B cell (primary cell): Measurements from ENCODE around the gene USP48. TPM values are rescaled to one million over a fixed set of nuclear protein-coding genes. Genes with fewer than 3 reads are reported as not detected.

Experiments
- ATAC-seq: fragments of 200-7000 bp; cut with Tn5 transposase; one replicate; pipeline ENCODE4 v1.10.0; 2021; ENCODE audit warnings: low read depth, mild to moderate bottlenecking, moderate number of reproducible peaks, moderate library complexity
- CTCF ChIA-PET: fragments of 350-600 bp; sonication (Branson Sonifier 250); formaldehyde crosslinking; loops from one replicate; lab custom pipeline; 2021; ENCODE audit warnings: antibody characterized with exemption, inconsistent platforms; lab: Charles Lee
- POLR2A ChIA-PET: fragments of 350-600 bp; sonication (Branson Sonifier 250); formaldehyde crosslinking; loops from one replicate; lab custom pipeline; 2021; ENCODE audit warnings: antibody characterized with exemption; lab: Charles Lee
- DNase-seq: peaks from one replicate; pipeline ENCODE4 v3.0.0; 2013
- H2AFZ ChIP-seq: 2 replicates; pipeline ENCODE4 v1.6.1; 2012; ENCODE audit warnings: mild to moderate bottlenecking, low read depth, low read length; ENCODE audit not compliant: insufficient read depth, poor library complexity, severe bottlenecking
- H3K27ac ChIP-seq, 2 donors: 1 replicate in 1 of 2; 2 replicates in 1 of 2; pipeline ENCODE4 v1.5.1; 2012 to 2013; ENCODE audit warnings: low read length in 2 of 2, mild to moderate bottlenecking in 2 of 2, moderate library complexity in 1 of 2
- H3K27me3 ChIP-seq, 4 experiments: fragments of 200-600 bp in 1 of 4; sonication (generic) in 1 of 4; replicated peaks in 1 of 4; 1 replicate in 2 of 4; 2 replicates in 2 of 4; pipeline versions ENCODE4 v1.6.1 to v1.7.0; 2013 to 2016; ENCODE audit warnings: low read length in 3 of 4, mild to moderate bottlenecking in 2 of 4, mixed read lengths in 1 of 4, moderate library complexity in 1 of 4; ENCODE audit not compliant: insufficient read depth in 4 of 4, control insufficient read depth in 3 of 4; ENCODE audit errors: control extremely low read depth in 1 of 4
- H3K36me3 ChIP-seq, 2 experiments: replicated peaks in 1 of 2; 1 replicate in 1 of 2; 2 replicates in 1 of 2; pipeline versions ENCODE4 v1.6.1 to v1.7.1; 2013; ENCODE audit warnings: low read length in 1 of 2; ENCODE audit not compliant: insufficient read depth in 2 of 2, control insufficient read depth in 1 of 2; ENCODE audit errors: control extremely low read depth in 1 of 2, extremely low read depth in 1 of 2
- H3K4me1 ChIP-seq, 2 donors: fragments of 200-600 bp in 1 of 2; sonication (generic) in 1 of 2; 1 replicate in 1 of 2; 2 replicates in 1 of 2; pipeline versions ENCODE4 v1.5.1 to v1.6.1; 2013 to 2017; ENCODE audit warnings: low read length in 2 of 2; ENCODE audit not compliant: control insufficient read depth in 2 of 2, insufficient read depth in 2 of 2
- H3K4me2 ChIP-seq: replicated peaks from 2 replicates; pipeline ENCODE3; 2012; ENCODE audit warnings: mild to moderate bottlenecking, low read depth, low read length; ENCODE audit not compliant: poor library complexity, severe bottlenecking
- H3K4me3 ChIP-seq, 5 experiments: fragments of 200-600 bp in 1 of 5; sonication (generic) in 1 of 5; 1 replicate in 3 of 5; 2 replicates in 2 of 5; pipeline versions ENCODE4 v1.5.1 to v1.7.0; 2011 to 2016; ENCODE audit warnings: low read length in 4 of 5, mild to moderate bottlenecking in 4 of 5, low read depth in 2 of 5, control low read depth in 1 of 5, moderate library complexity in 1 of 5; ENCODE audit not compliant: insufficient read depth in 1 of 5; ENCODE audit errors: control extremely low read depth in 1 of 5, extremely low read depth in 1 of 5
- H3K79me2 ChIP-seq: fragments of 200-600 bp; sonication (generic); one replicate; pipeline ENCODE4 v1.6.0; 2016; ENCODE audit warnings: low read length; ENCODE audit not compliant: control insufficient read depth, insufficient read depth
- H3K9ac ChIP-seq: fragments of 200-600 bp; sonication (generic); 2 replicates; pipeline ENCODE4 v1.6.1; 2017; ENCODE audit warnings: mild to moderate bottlenecking, low read length, moderate library complexity
- H3K9me3 ChIP-seq, 3 donors: one replicate each; pipeline versions ENCODE4 v1.6.1 to v1.7.1; 2013; ENCODE audit warnings: low read length in 2 of 3; ENCODE audit not compliant: control insufficient read depth in 2 of 3, insufficient read depth in 1 of 3; ENCODE audit errors: control extremely low read depth in 1 of 3
- H4K20me1 ChIP-seq: 2 replicates; pipeline ENCODE4 v1.6.0; 2012; ENCODE audit warnings: mild to moderate bottlenecking, low read length; ENCODE audit not compliant: insufficient read depth, control insufficient read depth, poor library complexity, severe bottlenecking
- H3K27ac Mint-ChIP-seq: one replicate; pipeline ENCODE4 v1.8.0; 2021; ENCODE audit warnings: mixed read lengths
- H3K27me3 Mint-ChIP-seq: one replicate; pipeline ENCODE4 v1.8.0; 2021; ENCODE audit warnings: mixed read lengths
- H3K4me1 Mint-ChIP-seq: one replicate; pipeline ENCODE4 v1.8.0; 2021; ENCODE audit warnings: mixed read lengths
- H3K4me3 Mint-ChIP-seq: one replicate; pipeline ENCODE4 v1.8.0; 2021; ENCODE audit warnings: mixed read lengths
- H3K9me3 Mint-ChIP-seq: one replicate; pipeline ENCODE4 v1.8.0; 2022; ENCODE audit warnings: mixed read lengths; ENCODE audit not compliant: insufficient read depth
- EZH2 ChIP-seq: IDR thresholded peaks from 2 replicates; pipeline ENCODE4 v1.6.1; 2012; ENCODE audit warnings: borderline replicate concordance, low read depth, mild to moderate bottlenecking, moderate library complexity, low read length; ENCODE audit not compliant: insufficient read depth, poor library complexity, severe bottlenecking
- WGBS: methylation state at CpG from one replicate; pipeline ENCODE4 v1.1.5; 2013; ENCODE audit warnings: missing lambda C conversion rate; ENCODE audit not compliant: insufficient coverage; 5-methylcytosine and 5-hydroxymethylcytosine counted together
- intact Hi-C: fragments of 100-400 bp; cut with micrococcal nuclease; formaldehyde crosslinking; loops from one replicate; pipeline ENCODE4 v1.10.0; 2022
- polyA plus RNA-seq: library from polyadenylated mRNA; depleted of rRNA; stranded (reverse); fragments of >200 nt; gene quantifications from 2 replicates; pipeline ENCODE4 v1.2.3, GENCODE V29; 2012
- total RNA-seq, 2 donors: library from RNA; stranded (reverse); fragments of 120-200 nt in 1 of 2; gene quantifications; 1 replicate in 1 of 2; 2 replicates in 1 of 2; pipeline versions ENCODE4 v1.2.3 to v1.2.4, GENCODE V29; 2013 to 2022
- TF ChIP-seq, protein P1 (sequence below): fragments of 200-600 bp; IDR thresholded peaks from one replicate; pipeline ENCODE4 v1.8.0; 2022; ENCODE audit warnings: antibody characterized with exemption, mild to moderate bottlenecking

Gene USP48
- total and polyA plus RNA-seq, 2 donors (not counting 1 experiment from before 2014, with no cell fraction given), result 21.2 to 135 TPM

DNA sequence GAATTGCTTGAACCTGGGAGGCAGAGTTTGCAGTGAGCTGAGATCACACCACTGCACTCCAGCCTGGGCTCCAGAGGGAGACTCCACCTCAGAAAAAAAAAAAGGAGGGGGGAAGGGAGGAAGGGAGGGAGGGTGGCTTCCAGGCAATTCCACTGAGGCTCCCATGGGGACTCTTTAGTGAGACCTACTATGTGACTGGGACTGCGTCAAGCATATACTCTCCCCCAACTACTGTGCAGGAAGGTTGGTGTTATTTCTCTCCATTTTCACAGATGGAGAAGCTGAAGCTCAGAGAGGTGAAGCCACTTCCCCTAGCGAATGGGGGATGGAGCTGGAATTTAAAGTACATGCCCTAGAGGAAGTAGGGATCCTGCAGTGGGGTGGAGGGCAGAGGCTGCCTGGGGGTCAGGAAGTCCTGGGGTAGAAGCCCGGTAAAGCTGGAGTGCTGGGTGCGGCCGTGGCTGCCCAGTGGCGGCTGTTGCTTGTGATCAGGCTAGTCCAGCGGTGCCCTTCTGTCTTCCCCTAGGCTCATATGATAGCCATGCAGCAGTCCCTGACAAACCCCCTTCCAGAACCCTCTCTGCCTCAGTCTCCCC lies 154.1 kb downstream of the USP48 start:
- no peak overlapping the region for H2AFZ ChIP-seq
- TF ChIP-seq EZH2, result no peak
- TF ChIP-seq, protein P1, sequence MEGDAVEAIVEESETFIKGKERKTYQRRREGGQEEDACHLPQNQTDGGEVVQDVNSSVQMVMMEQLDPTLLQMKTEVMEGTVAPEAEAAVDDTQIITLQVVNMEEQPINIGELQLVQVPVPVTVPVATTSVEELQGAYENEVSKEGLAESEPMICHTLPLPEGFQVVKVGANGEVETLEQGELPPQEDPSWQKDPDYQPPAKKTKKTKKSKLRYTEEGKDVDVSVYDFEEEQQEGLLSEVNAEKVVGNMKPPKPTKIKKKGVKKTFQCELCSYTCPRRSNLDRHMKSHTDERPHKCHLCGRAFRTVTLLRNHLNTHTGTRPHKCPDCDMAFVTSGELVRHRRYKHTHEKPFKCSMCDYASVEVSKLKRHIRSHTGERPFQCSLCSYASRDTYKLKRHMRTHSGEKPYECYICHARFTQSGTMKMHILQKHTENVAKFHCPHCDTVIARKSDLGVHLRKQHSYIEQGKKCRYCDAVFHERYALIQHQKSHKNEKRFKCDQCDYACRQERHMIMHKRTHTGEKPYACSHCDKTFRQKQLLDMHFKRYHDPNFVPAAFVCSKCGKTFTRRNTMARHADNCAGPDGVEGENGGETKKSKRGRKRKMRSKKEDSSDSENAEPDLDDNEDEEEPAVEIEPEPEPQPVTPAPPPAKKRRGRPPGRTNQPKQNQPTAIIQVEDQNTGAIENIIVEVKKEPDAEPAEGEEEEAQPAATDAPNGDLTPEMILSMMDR, result no peak
- H3K4me2 ChIP-seq, result no peak overlapping the region
- H3K27ac ChIP-seq, result no peak overlapping the region
- no peak overlapping the region for H3K9ac ChIP-seq
- H3K4me1 ChIP-seq, result no peaks in the 10 kb centered on the region
- H3K27me3 ChIP-seq, result peaks cover 0 to 11% (median 0%) of the 10 kb centered on the region in 4 experiments
- no peaks in the 10 kb centered on the region for H3K36me3 ChIP-seq
- Mint-ChIP-seq H3K4me1 (no peaks in the 10 kb centered on the region), H3K4me3 (no peak overlapping the region), H3K27me3 (peaks cover 23% of the 10 kb centered on the region), H3K27ac (no peak overlapping the region), H3K9me3 (no peaks in the 10 kb centered on the region)
- ChIA-PET CTCF (no interaction called here), POLR2A (no interaction called here)
- H4K20me1 ChIP-seq, result no peaks in the 10 kb centered on the region
- no peak for ATAC-seq
- H3K79me2 ChIP-seq, result no peaks in the 10 kb centered on the region
- H3K9me3 ChIP-seq, result no peaks in the 10 kb centered on the region
- intact Hi-C loops, result no loop called here
- no peak for DNase-seq
- whole genome bisulfite sequencing, result 19% methylated on average over 4 of the region's 7 CpGs
- no peak overlapping the region for H3K4me3 ChIP-seq

Other genes starting within 250 kb of the USP48 start
- 0.07 and 0.32 TPM in 2 replicates for gene RAP1GAP, start 113.8 kb downstream of the USP48 start, total RNA-seq
- gene RAP1GAP, start 113.8 kb downstream of the USP48 start, polyA plus RNA-seq, result 0.06 and 0.09 TPM in 2 replicates
- 0.47 and 0.83 TPM in 2 replicates for gene LDLRAD2, start 29.1 kb upstream of the USP48 start, total RNA-seq
- 0.72 and 3.0 TPM in 2 replicates for gene LDLRAD2, start 29.1 kb upstream of the USP48 start, polyA plus RNA-seq
- gene HSPG2, start 154.2 kb upstream of the USP48 start, total RNA-seq, result 4.3 and 4.5 TPM in 2 replicates
- 2.0 TPM in 2 replicates for gene HSPG2, start 154.2 kb upstream of the USP48 start, polyA plus RNA-seq
- not detected in 2 replicates for gene CELA3B, start 193.9 kb upstream of the USP48 start, total RNA-seq
- gene CELA3B, start 193.9 kb upstream of the USP48 start, polyA plus RNA-seq, result not detected in 2 replicates
- gene CELA3A, start 218.5 kb upstream of the USP48 start, total RNA-seq, result not detected in 2 replicates
- not detected in 2 replicates for gene CELA3A, start 218.5 kb upstream of the USP48 start, polyA plus RNA-seq